HCT116 (cell line): ENCODE measurements around the gene COL23A1. TPM values are rescaled to one million over a fixed set of nuclear protein-coding genes. Genes with fewer than 3 reads are reported as not detected.

Experiments
- ATAC-seq: fragments of 200-7000 bp; cut with Tn5 transposase; 2 replicates; pipeline ENCODE4 v1.9.1; 2020; ENCODE audit warnings: mild to moderate bottlenecking, moderate library complexity
- BruUV-seq: library from RNA; stranded (reverse); fragments of 400-500 nt; replicated peaks from 2 replicates; lab custom pipeline; 2021; lab: Mats Ljungman, UMichigan
- CTCF ChIA-PET: fragments of 300-600 bp; sonication (Branson Sonifier 250); formaldehyde crosslinking; loops from one replicate; lab custom pipeline; 2021; ENCODE audit warnings: antibody characterized with exemption; lab: Charles Lee
- POLR2A ChIA-PET: fragments of 300-600, 350-600 bp; sonication (Branson Sonifier 250); formaldehyde crosslinking; loops from one replicate; lab custom pipeline; 2021; ENCODE audit warnings: antibody characterized with exemption; lab: Charles Lee
- RAD21 ChIA-PET, 2 experiments: fragments of 300-600 bp; sonication (Branson Sonifier 250); formaldehyde crosslinking; loops; one replicate each; lab custom pipeline; 2023; ENCODE audit warnings: low total read pairs in 2 of 2; ENCODE audit not compliant: uncharacterized antibody in 2 of 2, unreplicated experiment in 2 of 2, low non-redundant PET in 1 of 2; lab: Charles Lee
- DNase-seq: peaks from one replicate; pipeline ENCODE4 v3.0.0-alpha.2; 2010; ENCODE audit warnings: low read depth, low spot score
- H2AFZ ChIP-seq: fragments of 200-600 bp; shearing (Covaris generic), sonication (generic); 2 replicates; pipeline ENCODE4 v1.6.1; 2017; ENCODE audit warnings: low read depth, mixed run types, mixed read lengths, antibody characterized with exemption, low read length; ENCODE audit not compliant: poor library complexity, severe bottlenecking
- H3K27ac ChIP-seq: 2 replicates; pipeline ENCODE4 v1.5.1; 2012; ENCODE audit warnings: low read depth, low read length
- H3K27me3 ChIP-seq: fragments of 200-600 bp; sonication (generic); 2 replicates; pipeline ENCODE4 v1.6.1; 2016; ENCODE audit warnings: mixed run types, low read length, mixed read lengths; ENCODE audit not compliant: insufficient read depth
- H3K36me3 ChIP-seq, 2 experiments: fragments of 200-500 bp in 1 of 2; fragments of 200-600 bp in 1 of 2; sonication (Bioruptor generic) in 1 of 2; sonication (generic) in 1 of 2; 2 replicates each; pipeline versions ENCODE4 v1.5.1 to v1.6.1; 2014 to 2016; ENCODE audit warnings: low read length in 2 of 2, inconsistent platforms in 1 of 2, mixed read lengths in 1 of 2, mixed run types in 1 of 2; ENCODE audit not compliant: insufficient read depth in 2 of 2, control insufficient read depth in 1 of 2
- H3K4me1 ChIP-seq, 2 experiments: fragments of 200-600 bp in 1 of 2; sonication (generic) in 1 of 2; 2 replicates each; pipeline versions ENCODE4 v1.5.1 to v1.6.1; 2012 to 2017; ENCODE audit warnings: low read length in 2 of 2, inconsistent platforms in 1 of 2, mild to moderate bottlenecking in 1 of 2, mixed read lengths in 1 of 2, mixed run types in 1 of 2, moderate library complexity in 1 of 2; ENCODE audit not compliant: insufficient read depth in 2 of 2, control insufficient read depth in 1 of 2
- H3K4me2 ChIP-seq: fragments of 200-600 bp; sonication (generic); 2 replicates; pipeline ENCODE4 v1.6.1; 2017; ENCODE audit warnings: mixed run types, low read length, mixed read lengths
- H3K4me3 ChIP-seq, 2 experiments: fragments of 200-600 bp in 1 of 2; sonication (generic) in 1 of 2; replicated peaks in 1 of 2; 2 replicates each; pipeline ENCODE4 v1.5.1; 2011 to 2016; ENCODE audit warnings: low read length in 2 of 2, control low read depth in 1 of 2, low read depth in 1 of 2, mild to moderate bottlenecking in 1 of 2, mixed read lengths in 1 of 2, mixed run types in 1 of 2
- H3K79me2 ChIP-seq: fragments of 200-600 bp; sonication (generic); 2 replicates; pipeline ENCODE4 v1.6.1; 2017; ENCODE audit warnings: mild to moderate bottlenecking, mixed run types, low read length, moderate library complexity, mixed read lengths; ENCODE audit not compliant: insufficient read depth
- H3K9ac ChIP-seq: fragments of 200-600 bp; sonication (generic); 2 replicates; pipeline ENCODE4 v1.6.1; 2016; ENCODE audit warnings: low read length, mixed read lengths
- H3K9me2 ChIP-seq: fragments of 200-600 bp; sonication (generic), shearing (Covaris generic); 2 replicates; pipeline ENCODE4 v1.6.1; 2017; ENCODE audit warnings: mixed run types, mild to moderate bottlenecking, moderate library complexity; ENCODE audit not compliant: insufficient read depth
- H3K9me3 ChIP-seq, 2 experiments: fragments of 200-500 bp in 1 of 2; fragments of 200-600 bp in 1 of 2; sonication (Bioruptor generic) in 1 of 2; sonication (generic) in 1 of 2; 2 replicates each; pipeline ENCODE4 v1.6.1; 2014 to 2017; ENCODE audit warnings: low read length in 2 of 2, mixed read lengths in 2 of 2, inconsistent platforms in 1 of 2, low read depth in 1 of 2, mild to moderate bottlenecking in 1 of 2, mixed run types in 1 of 2, moderate library complexity in 1 of 2; ENCODE audit not compliant: control insufficient read depth in 1 of 2, insufficient read depth in 1 of 2
- H4K20me1 ChIP-seq: fragments of 200-600 bp; sonication (generic), shearing (Covaris generic); 2 replicates; pipeline ENCODE4 v1.6.1; 2017; ENCODE audit warnings: mixed run types, mild to moderate bottlenecking, moderate library complexity; ENCODE audit not compliant: insufficient read depth
- ATF3 ChIP-seq: IDR thresholded peaks from 2 replicates; pipeline ENCODE4 v1.6.1; 2012
- CBX3 ChIP-seq: IDR thresholded peaks from 2 replicates; pipeline ENCODE4 v1.6.1; 2012; ENCODE audit warnings: low read depth
- CTCF ChIP-seq, 3 experiments: fragments of 200-600 bp in 1 of 3; sonication (generic) in 1 of 3; IDR thresholded peaks in 2 of 3; conservative IDR thresholded peaks in 1 of 3; 2 replicates each; pipeline ENCODE4 v1.5.1; 2012 to 2017; ENCODE audit warnings: low read depth in 2 of 3, low read length in 2 of 3, antibody characterized with exemption in 1 of 3, borderline replicate concordance in 1 of 3, control low read depth in 1 of 3, mild to moderate bottlenecking in 1 of 3, mixed read lengths in 1 of 3, mixed run types in 1 of 3, moderate library complexity in 1 of 3; ENCODE audit not compliant: insufficient read depth in 1 of 3
- EGR1 ChIP-seq: IDR thresholded peaks from 2 replicates; pipeline ENCODE4 v1.6.1; 2012; ENCODE audit warnings: low read depth
- ELF1 ChIP-seq: IDR thresholded peaks from 2 replicates; pipeline ENCODE4 v1.6.1; 2012; ENCODE audit warnings: low read depth, borderline replicate concordance
- EZH2phosphoT487 ChIP-seq: fragments of 200-600 bp; IDR thresholded peaks from 2 replicates; pipeline ENCODE4 v1.6.1; 2018; ENCODE audit warnings: antibody characterized with exemption, borderline replicate concordance
- JUND ChIP-seq: IDR thresholded peaks from 2 replicates; pipeline ENCODE4 v1.6.1; 2012
- MAX ChIP-seq: IDR thresholded peaks from 2 replicates; pipeline ENCODE4 v1.6.1; 2012
- POLR2A ChIP-seq: IDR thresholded peaks from 2 replicates; pipeline ENCODE4 v1.7.0; 2011; ENCODE audit warnings: borderline replicate concordance; ENCODE audit not compliant: insufficient read depth, insufficient read length; ENCODE audit errors: extremely low read depth
- POLR2AphosphoS5 ChIP-seq: IDR thresholded peaks from 2 replicates; pipeline ENCODE4 v1.6.1; 2011; ENCODE audit warnings: mild to moderate bottlenecking, low read depth, low read length, moderate library complexity
- SIN3A ChIP-seq: IDR thresholded peaks from 2 replicates; pipeline ENCODE4 v1.6.1; 2012; ENCODE audit warnings: low read depth
- SP1 ChIP-seq: IDR thresholded peaks from 2 replicates; pipeline ENCODE4 v1.6.1; 2012; ENCODE audit warnings: low read depth
- SRF ChIP-seq: IDR thresholded peaks from 2 replicates; pipeline ENCODE4 v1.6.1; 2012; ENCODE audit warnings: low read depth
- TCF7L2 ChIP-seq: IDR thresholded peaks from 2 replicates; pipeline ENCODE4 v1.7.0; 2011; ENCODE audit warnings: borderline replicate concordance, inconsistent platforms; ENCODE audit not compliant: insufficient read depth, insufficient read length; ENCODE audit errors: extremely low read depth
- YY1 ChIP-seq: IDR thresholded peaks from 2 replicates; pipeline ENCODE4 v1.6.1; 2011; ENCODE audit warnings: low read length, low read depth, moderate library complexity, mild to moderate bottlenecking; ENCODE audit not compliant: insufficient replicate concordance; ENCODE audit errors: extremely low read depth
- ZFX ChIP-seq: fragments of 450-650 bp; IDR thresholded peaks from 2 replicates; pipeline ENCODE4 v1.6.1; 2017
- ZNF274 ChIP-seq: fragments of 200-500 bp; sonication (Bioruptor generic); IDR thresholded peaks from 2 replicates; pipeline ENCODE4 v1.6.1; 2014; ENCODE audit warnings: mild to moderate bottlenecking, low read depth, low read length, inconsistent platforms
- intact Hi-C: fragments of 100-400 bp; cut with micrococcal nuclease; formaldehyde crosslinking; loops from 2 replicates; pipeline ENCODE4 v1.10.0; 2022
- total RNA-seq: library from RNA; stranded (reverse); gene quantifications from one replicate; pipeline ENCODE4 v1.2.1, GENCODE V29; 2021; ENCODE audit not compliant: unreplicated experiment

Gene COL23A1
- total RNA-seq, 1 experiment from 2014 or later: not detected

GRCh38 chr5:178341091-178341850 is 248.9 kb downstream of the COL23A1 start:
- H3K4me1 ChIP-seq: no peaks in the 10 kb centered on the region
- DNase-seq: no peak
- no peak overlapping the region for H3K27ac ChIP-seq
- no peaks in the 10 kb centered on the region for H3K36me3 ChIP-seq
- H3K4me2 ChIP-seq: no peak overlapping the region
- ChIA-PET CTCF (no interaction called here), RAD21 (no interaction called here), POLR2A (no interaction called here)
- no peaks in the 10 kb centered on the region for H3K9me2 ChIP-seq
- H3K9ac ChIP-seq: no peak overlapping the region
- no peaks in the 10 kb centered on the region for H3K79me2 ChIP-seq
- H3K4me3 ChIP-seq: no peak overlapping the region
- H3K9me3 ChIP-seq: no peaks in the 10 kb centered on the region
- H2AFZ ChIP-seq: no peak overlapping the region
- no peak for ATAC-seq
- no peak for TF ChIP-seq ATF3
- TF ChIP-seq CTCF (IDR thresholded peaks at IDR 0.05 in 2 of 3, conservative IDR thresholded peaks at IDR 0.05 in 1 of 3; ENCODE audit: borderline replicate concordance in 1 of 3, insufficient read depth in 1 of 3, low read depth in 2 of 3, low read length in 2 of 3): no peak
- TF ChIP-seq ELF1: no peak
- no peak for TF ChIP-seq ZFX
- TF ChIP-seq POLR2A: no peak
- TF ChIP-seq SIN3A: no peak
- no peak for TF ChIP-seq YY1
- no peak for TF ChIP-seq TCF7L2
- no peak for TF ChIP-seq SP1
- TF ChIP-seq EGR1: no peak
- no peak for TF ChIP-seq POLR2AphosphoS5
- TF ChIP-seq CBX3: no peak
- TF ChIP-seq ZNF274: no peak
- TF ChIP-seq SRF: no peak
- no peak for TF ChIP-seq MAX
- TF ChIP-seq JUND: no peak
- TF ChIP-seq EZH2phosphoT487: no peak
- intact Hi-C loops: no loop called here
- peaks cover 6% of the 10 kb centered on the region; the same call in 1 of the 2 replicates for H3K27me3 ChIP-seq
- no peaks in the 10 kb centered on the region for H4K20me1 ChIP-seq
- BruUV-seq: no TSS peak
